ENCODE results near the gene DNAH8. TPM values are rescaled to one million over a fixed set of nuclear protein-coding genes. Genes with fewer than 3 reads are reported as not detected.

DNAH8 gene
- total and polyA plus RNA-seq, 4 experiments from 2014 or later, result 0.04 to 0.17 (median 0.09) TPM; not detected in 1

DNA sequence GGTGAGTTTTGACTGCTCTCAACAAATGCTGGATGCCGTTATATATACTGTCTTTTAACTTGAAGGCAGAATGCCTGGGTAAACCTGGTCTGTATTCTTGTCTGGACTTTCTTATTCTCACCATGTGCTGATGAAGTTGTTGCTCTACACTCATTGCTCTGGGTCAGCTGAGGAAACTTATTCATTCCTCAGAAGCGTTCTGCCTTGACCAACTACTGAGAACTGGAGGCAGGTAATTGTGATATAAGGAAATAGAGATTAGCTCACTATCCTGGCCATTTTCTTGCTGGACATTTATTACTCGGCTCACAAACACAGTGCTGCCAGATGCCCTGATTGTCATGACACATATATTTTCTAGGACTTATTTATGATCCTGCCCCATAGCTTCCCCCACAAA, 103.6 kb downstream of the DNAH8 start:
- no peak overlapping the region for H3K27ac Mint-ChIP-seq
- Histone ChIP-seq H3K4me3 (ENCODE audit: low read length in 2 of 2) (no peak overlapping the region), H3K4me1 (ENCODE audit: insufficient read depth, low read length) (no peaks in the 10 kb centered on the region), H3K36me3 (ENCODE audit: insufficient read depth, low read length) (no peaks in the 10 kb centered on the region), H3K27ac (ENCODE audit: low read depth, low read length) (no peak overlapping the region), H3K9me3 (ENCODE audit: control insufficient read depth in 1 of 2, low read length in 2 of 2) (no peaks in the 10 kb centered on the region), H3K27me3 (ENCODE audit: insufficient read depth, low read length) (no peaks in the 10 kb centered on the region)
- intact Hi-C loops (cut with micrococcal nuclease), result no loop called here
- no peaks in the 10 kb centered on the region for H3K9me3 Mint-ChIP-seq
- no peak overlapping the region for H3K4me3 Mint-ChIP-seq
- peaks cover 11 to 24% of the 10 kb centered on the region in 2 donors for H3K27me3 Mint-ChIP-seq
- no peaks in the 10 kb centered on the region for H3K36me3 Mint-ChIP-seq
- CTCF ChIA-PET (ENCODE audit: partially characterized antibody), result no interaction called here
- no peak for DNase-seq
- no peaks in the 10 kb centered on the region for H3K4me1 Mint-ChIP-seq
- POLR2A ChIA-PET (ENCODE audit: partially characterized antibody), result no interaction called here

GRCh38 chr6:38822963-38823362, 107.9 kb downstream of the DNAH8 start:
- DNase-seq, result no peak
- Histone ChIP-seq H3K4me3 (ENCODE audit: low read length in 2 of 2) (no peak overlapping the region), H3K27ac (ENCODE audit: low read depth, low read length) (no peak overlapping the region), H3K27me3 (ENCODE audit: insufficient read depth, low read length) (no peaks in the 10 kb centered on the region), H3K9me3 (ENCODE audit: control insufficient read depth in 1 of 2, low read length in 2 of 2) (no peaks in the 10 kb centered on the region), H3K36me3 (ENCODE audit: insufficient read depth, low read length) (no peaks in the 10 kb centered on the region), H3K4me1 (ENCODE audit: insufficient read depth, low read length) (no peaks in the 10 kb centered on the region)
- ChIA-PET POLR2A (ENCODE audit: partially characterized antibody) (no interaction called here), CTCF (ENCODE audit: partially characterized antibody) (no interaction called here)
- Mint-ChIP-seq H3K27ac (no peak overlapping the region), H3K9me3 (peaks cover 0 to 2% (median 0%) of the 10 kb centered on the region in 8 donors), H3K27me3 (peaks cover 15 to 17% of the 10 kb centered on the region in 2 donors), H3K4me1 (no peaks in the 10 kb centered on the region), H3K36me3 (no peaks in the 10 kb centered on the region), H3K4me3 (no peak overlapping the region)
- intact Hi-C loops (cut with micrococcal nuclease), result no loop called here

DNA sequence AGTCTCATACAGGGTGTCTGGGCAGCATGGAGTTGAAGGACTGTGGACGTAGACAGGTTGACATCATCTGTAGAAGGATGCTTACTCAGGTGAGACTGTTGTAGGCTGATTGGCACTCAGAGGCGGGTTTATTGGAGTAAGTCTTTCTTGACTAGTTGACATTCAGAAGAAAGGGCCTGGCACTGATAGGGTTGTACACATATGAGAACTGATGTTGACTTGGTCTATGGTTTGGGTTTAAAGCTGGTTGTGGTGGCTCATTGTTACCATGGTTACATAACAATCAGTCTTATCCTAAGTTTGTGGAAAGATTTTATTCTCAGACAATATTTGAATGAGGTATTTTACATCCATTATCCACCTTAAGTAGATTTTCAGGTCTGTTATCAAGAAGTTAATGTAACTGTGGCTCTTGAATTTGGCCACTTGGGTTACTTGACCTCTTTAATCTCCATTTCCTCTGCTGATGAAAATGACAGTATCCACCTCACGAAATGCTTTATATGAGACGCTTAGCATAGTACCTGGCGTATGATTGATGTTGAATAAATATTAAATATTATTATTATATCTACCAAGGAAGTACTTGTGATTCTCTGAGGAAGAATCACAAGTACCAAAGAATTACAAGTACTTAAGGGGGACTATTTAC, 109.3 kb downstream of the DNAH8 start:
- Mint-ChIP-seq H3K27me3 (peaks cover 10 to 11% of the 10 kb centered on the region in 2 donors), H3K27ac (no peak overlapping the region), H3K36me3 (no peaks in the 10 kb centered on the region), H3K9me3 (peaks cover 0 to 6% (median 1%) of the 10 kb centered on the region in 8 donors), H3K4me3 (no peak overlapping the region), H3K4me1 (no peaks in the 10 kb centered on the region)
- H3K27ac ChIP-seq (ENCODE audit: low read depth, low read length), result no peak overlapping the region
- no peaks in the 10 kb centered on the region for H3K27me3 ChIP-seq (ENCODE audit: insufficient read depth, low read length)
- intact Hi-C loops (cut with micrococcal nuclease), result no loop called here
- DNase-seq, result peak in 1 of 5 donors; percentile 0
- no peak overlapping the region for H3K4me3 ChIP-seq (ENCODE audit: low read length in 2 of 2)
- POLR2A ChIA-PET (ENCODE audit: partially characterized antibody), result no interaction called here
- H3K9me3 ChIP-seq (ENCODE audit: control insufficient read depth in 1 of 2, low read length in 2 of 2), result no peaks in the 10 kb centered on the region
- H3K4me1 ChIP-seq (ENCODE audit: insufficient read depth, low read length), result no peaks in the 10 kb centered on the region
- CTCF ChIA-PET (ENCODE audit: partially characterized antibody), result no interaction called here
- H3K36me3 ChIP-seq (ENCODE audit: insufficient read depth, low read length), result no peaks in the 10 kb centered on the region

GRCh38 chr6:38827024-38827423, 111.9 kb downstream of the DNAH8 start:
- peaks cover 3 to 14% of the 10 kb centered on the region in 2 donors for H3K27me3 Mint-ChIP-seq
- POLR2A ChIA-PET (ENCODE audit: partially characterized antibody), result no interaction called here
- H3K4me1 Mint-ChIP-seq, result no peaks in the 10 kb centered on the region
- no peaks in the 10 kb centered on the region for H3K9me3 ChIP-seq (ENCODE audit: control insufficient read depth in 1 of 2, low read length in 2 of 2)
- peaks cover 2 to 10% (median 7%) of the 10 kb centered on the region in 8 donors for H3K9me3 Mint-ChIP-seq
- H3K36me3 ChIP-seq (ENCODE audit: insufficient read depth, low read length), result no peaks in the 10 kb centered on the region
- no peak for DNase-seq
- no peaks in the 10 kb centered on the region for H3K4me1 ChIP-seq (ENCODE audit: insufficient read depth, low read length)
- no peaks in the 10 kb centered on the region for H3K36me3 Mint-ChIP-seq
- intact Hi-C loops (cut with micrococcal nuclease), result no loop called here
- no peak overlapping the region for H3K27ac Mint-ChIP-seq
- CTCF ChIA-PET (ENCODE audit: partially characterized antibody), result no interaction called here
- H3K4me3 ChIP-seq (ENCODE audit: low read length in 2 of 2), result no peak overlapping the region
- H3K4me3 Mint-ChIP-seq, result no peak overlapping the region
- H3K27me3 ChIP-seq (ENCODE audit: insufficient read depth, low read length), result peaks cover 3% of the 10 kb centered on the region
- no peak overlapping the region for H3K27ac ChIP-seq (ENCODE audit: low read depth, low read length)

GRCh38 chr6:38831865-38832264, 116.8 kb downstream of the DNAH8 start:
- no peak for DNase-seq
- H3K27me3 Mint-ChIP-seq, result peaks cover 5 to 6% of the 10 kb centered on the region in 2 donors
- Histone ChIP-seq H3K27ac (ENCODE audit: low read depth, low read length) (no peak overlapping the region), H3K9me3 (ENCODE audit: control insufficient read depth in 1 of 2, low read length in 2 of 2) (no peaks in the 10 kb centered on the region), H3K27me3 (ENCODE audit: insufficient read depth, low read length) (peaks cover 3% of the 10 kb centered on the region), H3K36me3 (ENCODE audit: insufficient read depth, low read length) (no peaks in the 10 kb centered on the region), H3K4me3 (ENCODE audit: low read length in 2 of 2) (no peak overlapping the region), H3K4me1 (ENCODE audit: insufficient read depth, low read length) (no peaks in the 10 kb centered on the region)
- POLR2A ChIA-PET (ENCODE audit: partially characterized antibody), result no interaction called here
- H3K36me3 Mint-ChIP-seq, result no peaks in the 10 kb centered on the region
- no peaks in the 10 kb centered on the region for H3K4me1 Mint-ChIP-seq
- peaks cover 2 to 10% (median 7%) of the 10 kb centered on the region in 8 donors for H3K9me3 Mint-ChIP-seq
- no peak overlapping the region for H3K4me3 Mint-ChIP-seq
- no peak overlapping the region for H3K27ac Mint-ChIP-seq
- intact Hi-C loops (cut with micrococcal nuclease), result no loop called here
- CTCF ChIA-PET (ENCODE audit: partially characterized antibody), result no interaction called here

DNA sequence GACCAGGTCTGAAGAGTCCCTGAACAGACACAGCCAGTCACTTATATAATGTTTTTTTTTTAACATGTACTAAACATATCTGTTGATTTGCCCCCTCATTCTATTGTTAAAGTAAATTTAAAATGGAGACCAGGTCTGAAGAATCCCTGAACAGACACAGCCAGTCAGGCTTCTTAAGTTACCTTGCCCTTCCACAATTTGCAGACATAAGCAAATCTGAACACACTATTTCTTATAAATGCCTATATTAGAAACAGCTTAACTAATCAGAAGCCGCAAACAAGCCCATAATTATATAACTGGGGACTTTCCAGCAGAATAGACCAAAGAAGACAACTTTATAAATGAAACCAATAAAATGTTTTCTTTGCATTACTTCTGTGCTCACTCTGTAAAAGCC, 118.2 kb downstream of the DNAH8 start:
- H3K27ac ChIP-seq (ENCODE audit: low read depth, low read length), result no peak overlapping the region
- no peaks in the 10 kb centered on the region for H3K9me3 ChIP-seq (ENCODE audit: control insufficient read depth in 1 of 2, low read length in 2 of 2)
- H3K4me1 ChIP-seq (ENCODE audit: insufficient read depth, low read length), result no peaks in the 10 kb centered on the region
- DNase-seq, result no peak
- H3K9me3 Mint-ChIP-seq, result peaks cover 0 to 10% (median 7%) of the 10 kb centered on the region in 8 donors
- H3K4me3 ChIP-seq (ENCODE audit: low read length in 2 of 2), result no peak overlapping the region
- no peaks in the 10 kb centered on the region for H3K36me3 ChIP-seq (ENCODE audit: insufficient read depth, low read length)
- H3K27me3 ChIP-seq (ENCODE audit: insufficient read depth, low read length), result peaks cover 3% of the 10 kb centered on the region
- no peaks in the 10 kb centered on the region for H3K36me3 Mint-ChIP-seq
- peaks cover 4% of the 10 kb centered on the region in 2 donors for H3K27me3 Mint-ChIP-seq
- H3K4me3 Mint-ChIP-seq, result no peak overlapping the region
- no peaks in the 10 kb centered on the region for H3K4me1 Mint-ChIP-seq
- CTCF ChIA-PET (ENCODE audit: partially characterized antibody), result no interaction called here
- POLR2A ChIA-PET (ENCODE audit: partially characterized antibody), result no interaction called here
- intact Hi-C loops (cut with micrococcal nuclease), result no loop called here
- H3K27ac Mint-ChIP-seq, result no peak overlapping the region

DNA sequence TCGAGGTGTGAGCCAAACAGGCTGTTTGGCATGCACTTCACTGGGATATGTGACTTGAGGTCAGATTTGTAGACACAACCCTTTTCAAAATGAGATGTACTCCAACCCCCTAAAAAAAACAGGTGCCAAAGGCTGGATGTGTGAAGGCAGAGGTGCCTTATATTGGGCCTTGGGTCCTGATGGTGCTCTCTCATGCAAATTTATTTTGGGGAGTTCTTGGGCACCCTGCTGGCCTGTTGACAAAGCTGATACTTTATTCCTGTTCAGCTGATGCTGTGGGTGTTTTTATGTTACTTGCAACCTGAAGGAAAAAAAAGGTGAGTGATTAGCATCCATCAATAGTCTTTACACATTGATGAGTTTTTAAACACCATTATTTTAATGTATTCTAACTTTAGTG, 121.5 kb downstream of the DNAH8 start:
- Mint-ChIP-seq H3K4me3 (no peak overlapping the region), H3K27me3 (peaks cover 1 to 2% of the 10 kb centered on the region in 2 donors), H3K4me1 (no peaks in the 10 kb centered on the region), H3K36me3 (no peaks in the 10 kb centered on the region), H3K27ac (no peak overlapping the region), H3K9me3 (peaks cover 0 to 3% (median 0%) of the 10 kb centered on the region in 8 donors)
- intact Hi-C loops (cut with micrococcal nuclease), result no loop called here
- H3K27ac ChIP-seq (ENCODE audit: low read depth, low read length), result no peak overlapping the region
- no peaks in the 10 kb centered on the region for H3K9me3 ChIP-seq (ENCODE audit: control insufficient read depth in 1 of 2, low read length in 2 of 2)
- no peak overlapping the region for H3K4me3 ChIP-seq (ENCODE audit: low read length in 2 of 2)
- ChIA-PET CTCF (ENCODE audit: partially characterized antibody) (no interaction called here), POLR2A (ENCODE audit: partially characterized antibody) (no interaction called here)
- H3K4me1 ChIP-seq (ENCODE audit: insufficient read depth, low read length), result no peaks in the 10 kb centered on the region
- peaks cover 3% of the 10 kb centered on the region for H3K27me3 ChIP-seq (ENCODE audit: insufficient read depth, low read length)
- no peak for DNase-seq
- H3K36me3 ChIP-seq (ENCODE audit: insufficient read depth, low read length), result no peaks in the 10 kb centered on the region

DNA sequence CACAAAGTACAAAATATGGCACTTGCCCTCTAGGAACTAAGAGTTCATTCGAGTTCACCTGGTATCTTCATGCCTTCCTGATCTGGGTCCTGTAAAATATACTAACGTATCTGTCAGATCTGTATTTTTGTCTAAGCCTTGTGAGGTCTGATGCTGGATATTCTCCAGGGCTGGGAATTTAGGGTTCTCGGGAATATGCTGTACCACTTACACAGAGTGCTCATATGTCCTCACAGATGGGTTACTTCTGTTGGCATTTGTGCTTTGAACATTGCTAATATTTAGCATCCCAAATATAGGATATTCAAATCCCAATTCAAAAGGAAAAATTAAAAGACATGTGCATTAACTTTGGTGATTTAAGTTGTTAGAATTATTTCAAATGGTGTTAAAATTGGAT, 122.0 kb downstream of the DNAH8 start:
- CTCF ChIA-PET (ENCODE audit: partially characterized antibody), result no interaction called here
- POLR2A ChIA-PET (ENCODE audit: partially characterized antibody), result no interaction called here

More for the DNA sequence above, 122.0 kb downstream of the DNAH8 start:
- no peaks in the 10 kb centered on the region for H3K4me1 Mint-ChIP-seq
- peaks cover 1 to 7% of the 10 kb centered on the region in 2 donors for H3K27me3 Mint-ChIP-seq
- DNase-seq, result no peak
- Histone ChIP-seq H3K36me3 (ENCODE audit: insufficient read depth, low read length) (no peaks in the 10 kb centered on the region), H3K4me3 (ENCODE audit: low read length in 2 of 2) (no peak overlapping the region), H3K9me3 (ENCODE audit: control insufficient read depth in 1 of 2, low read length in 2 of 2) (no peaks in the 10 kb centered on the region), H3K27ac (ENCODE audit: low read depth, low read length) (no peak overlapping the region), H3K4me1 (ENCODE audit: insufficient read depth, low read length) (no peaks in the 10 kb centered on the region), H3K27me3 (ENCODE audit: insufficient read depth, low read length) (no peaks in the 10 kb centered on the region)
- peaks cover 0 to 3% (median 0%) of the 10 kb centered on the region in 8 donors for H3K9me3 Mint-ChIP-seq
- H3K36me3 Mint-ChIP-seq, result no peaks in the 10 kb centered on the region
- no peak overlapping the region for H3K27ac Mint-ChIP-seq
- intact Hi-C loops (cut with micrococcal nuclease), result no loop called here
- no peak overlapping the region for H3K4me3 Mint-ChIP-seq

Measured in CD4-positive, alpha-beta memory T cell (primary cell).